IPS-20b (cell line): ENCODE results near the gene ZNF503.

Source experiments
- H3K27ac ChIP-seq: one replicate; pipeline ENCODE4 v1.5.1; 2013; ENCODE audit warnings: low read length
- H3K27me3 ChIP-seq: 2 replicates; pipeline ENCODE4 v1.6.1; 2013; ENCODE audit warnings: mild to moderate bottlenecking, low read length, inconsistent platforms; ENCODE audit not compliant: insufficient read depth
- H3K36me3 ChIP-seq: 2 replicates; pipeline ENCODE4 v1.6.1; 2013; ENCODE audit warnings: low read depth, mild to moderate bottlenecking, inconsistent platforms, low read length, moderate library complexity; ENCODE audit not compliant: insufficient read depth
- H3K4me1 ChIP-seq: 2 replicates; pipeline ENCODE4 v1.6.1; 2013; ENCODE audit warnings: mild to moderate bottlenecking, control low read depth, inconsistent platforms, low read length, moderate library complexity; ENCODE audit not compliant: insufficient read depth
- H3K4me3 ChIP-seq: 2 replicates; pipeline ENCODE4 v1.5.1; 2013; ENCODE audit warnings: mild to moderate bottlenecking, low read length, inconsistent platforms
- H3K9ac ChIP-seq: 2 replicates; pipeline ENCODE4 v1.6.1; 2013; ENCODE audit warnings: low read depth, mild to moderate bottlenecking, inconsistent platforms, low read length, moderate library complexity
- H3K9me3 ChIP-seq: 2 replicates; pipeline ENCODE4 v1.6.1; 2013; ENCODE audit warnings: mild to moderate bottlenecking, low read depth, low read length, inconsistent platforms; ENCODE audit not compliant: insufficient read depth

ZNF503 gene

GRCh38 chr10:75396631-75397495, 4.7 kb downstream of the ZNF503 start:
- Histone ChIP-seq H3K27me3 (peaks cover 100% of the 10 kb centered on the region), H3K4me1 (peaks cover 10% of the 10 kb centered on the region; the same call in 1 of the 2 replicates), H3K4me3 (peak overlapping the region; percentile 62; the same call in 1 of the 2 replicates), H3K27ac (no peak overlapping the region), H3K9me3 (no peaks in the 10 kb centered on the region; the same call in 1 of the 2 replicates), H3K36me3 (no peaks in the 10 kb centered on the region), H3K9ac (no peak overlapping the region)

GRCh38 chr10:75395932-75396630, 5.5 kb downstream of the ZNF503 start:
- Histone ChIP-seq H3K27me3 (peaks cover 100% of the 10 kb centered on the region), H3K27ac (no peak overlapping the region), H3K4me1 (peaks cover 10% of the 10 kb centered on the region; the same call in 1 of the 2 replicates), H3K9me3 (no peaks in the 10 kb centered on the region; the same call in 1 of the 2 replicates), H3K9ac (no peak overlapping the region), H3K4me3 (peak overlapping the region; percentile 62; the same call in 1 of the 2 replicates), H3K36me3 (no peaks in the 10 kb centered on the region)

- Histone ChIP-seq H3K4me1 (peaks cover 4% of the 10 kb centered on the region; the same call in 1 of the 2 replicates), H3K36me3 (no peaks in the 10 kb centered on the region), H3K27ac (no peak overlapping the region), H3K9me3 (no peaks in the 10 kb centered on the region; the same call in 1 of the 2 replicates), H3K9ac (no peak overlapping the region), H3K4me3 (peak overlapping the region; percentile 62; the same call in 1 of the 2 replicates), H3K27me3 (peaks cover 100% of the 10 kb centered on the region)
These were observed 6.3 kb downstream of the ZNF503 start for GRCh38 chr10:75395066-75395931.

- no peaks in the 10 kb centered on the region for H3K36me3 ChIP-seq
- peaks cover 90% of the 10 kb centered on the region for H3K27me3 ChIP-seq
- H3K4me3 ChIP-seq = no peak overlapping the region
- no peak overlapping the region for H3K9ac ChIP-seq
- H3K27ac ChIP-seq = no peak overlapping the region
- H3K9me3 ChIP-seq = no peaks in the 10 kb centered on the region; the same call in 1 of the 2 replicates
- peaks cover 3% of the 10 kb centered on the region; the same call in 1 of the 2 replicates for H3K4me1 ChIP-seq
These were observed 7.3 kb downstream of the ZNF503 start for GRCh38 chr10:75394221-75394620.

GRCh38 chr10:75392744-75393143, 8.8 kb downstream of the ZNF503 start:
- Histone ChIP-seq H3K4me3 (no peak overlapping the region), H3K9me3 (no peaks in the 10 kb centered on the region; the same call in 1 of the 2 replicates), H3K36me3 (no peaks in the 10 kb centered on the region), H3K4me1 (peaks cover 3% of the 10 kb centered on the region; the same call in 1 of the 2 replicates), H3K9ac (no peak overlapping the region), H3K27me3 (peaks cover 82% of the 10 kb centered on the region), H3K27ac (no peak overlapping the region)

- Histone ChIP-seq H3K27me3 (peaks cover 77% of the 10 kb centered on the region), H3K27ac (no peak overlapping the region), H3K9ac (no peak overlapping the region), H3K36me3 (no peaks in the 10 kb centered on the region), H3K4me1 (peaks cover 3% of the 10 kb centered on the region; the same call in 1 of the 2 replicates), H3K9me3 (no peaks in the 10 kb centered on the region; the same call in 1 of the 2 replicates), H3K4me3 (no peak overlapping the region)
These were observed 9.3 kb downstream of the ZNF503 start for GRCh38 chr10:75392271-75392670.

GRCh38 chr10:75390178-75390577, 11.4 kb downstream of the ZNF503 start:
- Histone ChIP-seq H3K27ac (no peak overlapping the region), H3K36me3 (no peaks in the 10 kb centered on the region), H3K9me3 (no peaks in the 10 kb centered on the region), H3K4me1 (peaks cover 3% of the 10 kb centered on the region; the same call in 1 of the 2 replicates), H3K27me3 (peaks cover 62% of the 10 kb centered on the region), H3K9ac (no peak overlapping the region), H3K4me3 (no peak overlapping the region)

- H3K4me3 ChIP-seq = no peak overlapping the region
- H3K27ac ChIP-seq = no peak overlapping the region
- H3K4me1 ChIP-seq = no peaks in the 10 kb centered on the region
- H3K36me3 ChIP-seq = no peaks in the 10 kb centered on the region
- H3K9ac ChIP-seq = no peak overlapping the region
- no peaks in the 10 kb centered on the region for H3K9me3 ChIP-seq
- peaks cover 42% of the 10 kb centered on the region for H3K27me3 ChIP-seq
These were observed 13.5 kb downstream of the ZNF503 start for GRCh38 chr10:75388082-75388481.

- H3K36me3 ChIP-seq = no peaks in the 10 kb centered on the region
- no peak overlapping the region for H3K27ac ChIP-seq
- no peaks in the 10 kb centered on the region for H3K9me3 ChIP-seq
- H3K4me3 ChIP-seq = no peak overlapping the region
- peaks cover 27% of the 10 kb centered on the region for H3K27me3 ChIP-seq
- H3K9ac ChIP-seq = no peak overlapping the region
- no peaks in the 10 kb centered on the region for H3K4me1 ChIP-seq
These were observed 15.4 kb downstream of the ZNF503 start for GRCh38 chr10:75386128-75386527.

GRCh38 chr10:75379817-75380216, 21.7 kb downstream of the ZNF503 start:
- Histone ChIP-seq H3K36me3 (no peaks in the 10 kb centered on the region), H3K27me3 (peaks cover 5% of the 10 kb centered on the region; the same call in 1 of the 2 replicates), H3K4me1 (peaks cover 4% of the 10 kb centered on the region; the same call in 1 of the 2 replicates), H3K27ac (no peak overlapping the region), H3K9ac (no peak overlapping the region), H3K9me3 (no peaks in the 10 kb centered on the region), H3K4me3 (no peak overlapping the region)

GRCh38 chr10:75379212-75379724, 22.3 kb downstream of the ZNF503 start:
- Histone ChIP-seq H3K36me3 (no peaks in the 10 kb centered on the region), H3K4me3 (no peak overlapping the region), H3K27ac (no peak overlapping the region), H3K9me3 (no peaks in the 10 kb centered on the region), H3K27me3 (peaks cover 5% of the 10 kb centered on the region; the same call in 1 of the 2 replicates), H3K9ac (no peak overlapping the region), H3K4me1 (peaks cover 4% of the 10 kb centered on the region; the same call in 1 of the 2 replicates)
